ENCODE measurements around the gene HMGCLL1.

HMGCLL1 gene

DNA sequence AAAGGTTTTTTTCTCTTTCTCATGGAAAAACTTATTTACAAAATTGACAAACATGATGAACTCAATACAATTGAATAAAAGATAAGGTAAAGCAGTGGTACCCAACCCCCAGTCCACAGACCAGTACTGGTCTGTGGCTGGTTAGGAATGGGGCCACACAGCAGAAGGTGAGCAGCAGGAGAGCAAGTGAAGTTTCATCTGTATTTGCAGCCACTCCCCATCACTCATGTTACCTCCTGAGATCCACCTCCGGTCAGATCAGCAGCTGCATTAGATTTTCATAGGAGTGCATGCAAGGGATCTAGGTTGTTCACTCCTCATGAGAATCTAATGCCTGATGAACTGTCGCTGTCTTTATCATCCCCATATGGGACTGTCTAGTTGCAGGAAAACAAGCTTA lies 47.5 kb downstream of the HMGCLL1 start:
- no peak overlapping the region for H3K27ac ChIP-seq
- TF ChIP-seq CTCF (IDR thresholded peaks at IDR 0.05), result no peak
- no peak for TF ChIP-seq ZFX (IDR thresholded peaks at IDR 0.05; ENCODE audit: borderline replicate concordance)

GRCh38 chr6:55530931-55531330 lies 48.1 kb downstream of the HMGCLL1 start:
- no peak for TF ChIP-seq CTCF (IDR thresholded peaks at IDR 0.05)
- TF ChIP-seq ZFX (IDR thresholded peaks at IDR 0.05; ENCODE audit: borderline replicate concordance), result no peak
- H3K27ac ChIP-seq, result no peak overlapping the region

- TF ChIP-seq ZFX (IDR thresholded peaks at IDR 0.05; ENCODE audit: borderline replicate concordance) (no peak), CTCF (IDR thresholded peaks at IDR 0.05) (peak; percentile 71)
- H3K27ac ChIP-seq, result no peak overlapping the region
These were observed 50.4 kb downstream of the HMGCLL1 start for GRCh38 chr6:55528624-55529023.

GRCh38 chr6:55524441-55524840 lies 54.6 kb downstream of the HMGCLL1 start:
- TF ChIP-seq CTCF (IDR thresholded peaks at IDR 0.05), result no peak
- TF ChIP-seq ZFX (IDR thresholded peaks at IDR 0.05; ENCODE audit: borderline replicate concordance), result no peak
- H3K27ac ChIP-seq, result no peak overlapping the region

DNA sequence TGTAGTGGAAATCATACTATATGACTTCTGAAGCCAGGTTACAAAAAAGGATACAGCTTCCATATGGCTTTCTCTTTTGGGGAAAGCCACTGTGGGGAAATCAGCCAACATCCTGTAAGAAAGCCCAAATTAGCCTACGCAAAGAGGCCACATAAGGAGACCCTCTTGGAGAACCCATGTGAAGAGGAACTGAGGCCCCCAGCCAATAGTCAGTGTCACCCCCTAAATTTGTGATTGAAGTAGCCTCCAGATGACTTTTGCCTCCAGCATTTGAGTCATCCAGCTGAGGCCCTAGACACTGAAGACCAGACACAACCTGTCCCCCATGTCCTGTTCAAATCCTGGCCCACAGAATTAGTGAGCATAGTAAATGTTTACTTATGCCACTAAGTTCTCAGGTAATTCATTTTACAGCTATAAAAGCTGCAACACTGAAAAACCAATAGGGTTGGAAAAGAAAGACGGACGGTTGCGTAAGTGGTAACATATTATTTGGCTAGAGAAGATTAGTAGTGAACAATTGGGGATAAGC lies 60.4 kb downstream of the HMGCLL1 start:
- TF ChIP-seq CTCF (IDR thresholded peaks at IDR 0.05) (no peak), ZFX (IDR thresholded peaks at IDR 0.05; ENCODE audit: borderline replicate concordance) (no peak)
- peak overlapping the region; percentile 62 for H3K27ac ChIP-seq

DNA sequence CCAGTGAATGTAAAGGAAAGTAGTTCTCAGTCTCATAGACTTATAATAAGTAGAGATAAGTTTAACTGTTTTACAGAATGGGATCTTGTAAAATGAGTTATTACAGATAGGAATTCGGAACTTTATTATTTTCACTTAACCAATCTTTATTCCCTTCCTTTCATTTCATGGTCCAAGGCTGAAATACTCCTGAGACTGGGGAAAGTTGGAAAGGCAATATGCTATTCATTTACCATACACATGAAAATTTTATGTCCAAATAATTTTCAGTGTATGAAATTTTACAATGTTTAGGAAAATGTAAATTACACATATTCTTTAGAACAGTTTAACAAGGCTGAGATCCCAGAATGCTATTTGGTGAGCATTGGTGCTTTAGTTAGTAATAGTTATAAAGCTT lies 62.3 kb downstream of the HMGCLL1 start:
- no peak overlapping the region for H3K27ac ChIP-seq
- no peak for TF ChIP-seq CTCF (IDR thresholded peaks at IDR 0.05)
- no peak for TF ChIP-seq ZFX (IDR thresholded peaks at IDR 0.05; ENCODE audit: borderline replicate concordance)

- TF ChIP-seq CTCF (IDR thresholded peaks at IDR 0.05) (no peak), ZFX (IDR thresholded peaks at IDR 0.05; ENCODE audit: borderline replicate concordance) (no peak)
These were observed 66.1 kb downstream of the HMGCLL1 start for GRCh38 chr6:55512904-55513303.

More at GRCh38 chr6:55512904-55513303, 66.1 kb downstream of the HMGCLL1 start:
- H3K27ac ChIP-seq, result no peak overlapping the region

Data from 22Rv1 (cell line).